GM12878 (cell line): ENCODE measurements around the gene ZNF512. TPM values are rescaled to one million over a fixed set of nuclear protein-coding genes. Genes with fewer than 3 reads are reported as not detected.
"Not testable (repeated sequence)": the region's sequence is repeated elsewhere in the genome, so short reads cannot be mapped to it uniquely, and the experiment has no call there.

Experiments used
- ATAC-seq: fragments of 200-7000 bp; cut with Tn5 transposase; 3 replicates; pipeline ENCODE4 v1.9.1; 2020; ENCODE audit warnings: mild to moderate bottlenecking, moderate library complexity
- BruUV-seq: library from RNA; stranded (reverse); fragments of 400-500 nt; replicated peaks from 2 replicates; lab custom pipeline; 2021; lab: Mats Ljungman, UMichigan
- CTCF ChIA-PET: fragments of 300-600 bp; sonication (Branson Sonifier 250); formaldehyde crosslinking; extraction: SDS; loops from one replicate; lab custom pipeline; 2021; ENCODE audit warnings: inconsistent platforms; lab: Yijun Ruan, JAX
- POLR2A ChIA-PET: fragments of 350-600 bp; formaldehyde crosslinking; extraction: SDS; loops from one replicate; lab custom pipeline; 2021; ENCODE audit warnings: inconsistent platforms; lab: Charles Lee
- RAD21 ChIA-PET: fragments of 300-600 bp; sonication (Branson Sonifier 250); formaldehyde crosslinking; loops from one replicate; lab custom pipeline; 2023; ENCODE audit warnings: antibody characterized with exemption; ENCODE audit not compliant: unreplicated experiment; lab: Charles Lee
- SMC1A ChIA-PET: fragments of 300-600 bp; sonication (Branson Sonifier 250); formaldehyde crosslinking; loops from one replicate; lab custom pipeline; 2023; ENCODE audit not compliant: unreplicated experiment, uncharacterized antibody; lab: Charles Lee
- DNase-seq: peaks from one replicate; pipeline ENCODE4 v3.0.0-alpha.2; 2011; ENCODE audit warnings: low read depth, low spot score
- FAIRE-seq: peaks from 3 replicates; lab custom pipeline; 2011; peaks lifted over from hg19 to GRCh38; lab: Jason Lieb, UNC
- H2AFZ ChIP-seq: 2 replicates; pipeline ENCODE4 v1.6.0; 2011; ENCODE audit warnings: low read depth, low read length, control low read depth; ENCODE audit not compliant: control insufficient read depth
- H3K27ac ChIP-seq: 2 replicates; pipeline ENCODE4 v1.5.1; 2011; ENCODE audit warnings: control low read depth; ENCODE audit not compliant: control insufficient read depth, insufficient read depth
- H3K27me3 ChIP-seq, 2 experiments: replicated peaks in 1 of 2; 2 replicates each; pipeline versions ENCODE4 v1.6.0 to v1.6.1; 2011; ENCODE audit warnings: low read length in 1 of 2; ENCODE audit not compliant: control insufficient read depth in 2 of 2, insufficient read depth in 2 of 2
- H3K36me3 ChIP-seq, 2 experiments: 2 replicates each; pipeline ENCODE4 v1.5.1; 2011; ENCODE audit warnings: low read length in 1 of 2; ENCODE audit not compliant: control insufficient read depth in 2 of 2, insufficient read depth in 2 of 2
- H3K4me1 ChIP-seq: 2 replicates; pipeline ENCODE4 v1.6.1; 2011; ENCODE audit warnings: mild to moderate bottlenecking, low read length, moderate library complexity, mixed read lengths; ENCODE audit not compliant: control insufficient read depth, insufficient read depth
- H3K4me2 ChIP-seq: 2 replicates; pipeline ENCODE4 v1.6.0; 2011; ENCODE audit warnings: control low read depth; ENCODE audit not compliant: control insufficient read depth, insufficient read depth
- H3K4me3 ChIP-seq: fragments of 200-600 bp; sonication (generic); 2 replicates; pipeline ENCODE4 v1.5.1; 2016
- H3K79me2 ChIP-seq: 2 replicates; pipeline ENCODE4 v1.6.0; 2011; ENCODE audit warnings: low read length; ENCODE audit not compliant: control insufficient read depth, insufficient read depth
- H3K9ac ChIP-seq: 2 replicates; pipeline ENCODE4 v1.8.0; 2011; ENCODE audit warnings: low read length, control low read depth, mixed read lengths; ENCODE audit not compliant: control insufficient read depth, insufficient read depth
- H3K9me3 ChIP-seq: replicated peaks from 3 replicates; pipeline ENCODE4 v1.5.1; 2011; ENCODE audit warnings: mild to moderate bottlenecking, low read length; ENCODE audit not compliant: control insufficient read depth, insufficient read depth
- H4K20me1 ChIP-seq: 2 replicates; pipeline ENCODE4 v1.6.0; 2011; ENCODE audit not compliant: control insufficient read depth, insufficient read depth
- MXI1 ChIP-seq: fragments of 150-350 bp; IDR thresholded peaks from 2 replicates; pipeline ENCODE4 v1.6.1; 2011; ENCODE audit warnings: low read depth, mild to moderate bottlenecking, inconsistent platforms, low read length, improper control_type of control experiment
- RB1 ChIP-seq: fragments of 450-650 bp; formaldehyde crosslinking; IDR thresholded peaks from 2 replicates; pipeline ENCODE4 v1.6.1; 2017; ENCODE audit warnings: mild to moderate bottlenecking, borderline replicate concordance
- SMAD1 ChIP-seq: fragments of 450-650 bp; IDR thresholded peaks from 2 replicates; pipeline ENCODE4 v1.6.1; 2018; ENCODE audit warnings: mild to moderate bottlenecking, low read depth; ENCODE audit not compliant: partially characterized antibody
- WGBS: methylation state at CpG from one replicate; pipeline ENCODE4 v1.1.6; 2016; ENCODE audit warnings: low lambda C conversion rate; ENCODE audit not compliant: insufficient replicate concordance, insufficient coverage; ENCODE audit errors: missing lambda C conversion rate; 5-methylcytosine and 5-hydroxymethylcytosine counted together
- in situ Hi-C: fragments of 300-500 bp; cut with MboI; formaldehyde crosslinking; loops from 9 replicates; pipeline ENCODE4 v1.14.3; 2018; ENCODE audit warnings: mixed read lengths
- intact Hi-C: fragments of 100-400 bp; cut with micrococcal nuclease; formaldehyde crosslinking; loops from one replicate; pipeline ENCODE4 v1.14.2; 2022; ENCODE audit not compliant: unreplicated experiment
- polyA plus RNA-seq, 11 experiments: library from polyadenylated mRNA; depleted of rRNA in 4 of 11; unstranded in 6 of 11; stranded (reverse) in 5 of 11; fragments of >200 nt; fragmentation: Nextera tagmentation in 4 of 11; fragmentation: Illumina TruSeq in 1 of 11; extraction: Ambion mirVana in 4 of 11; extraction: Trizol in 1 of 11; gene quantifications; 1 replicate in 1 of 11; 2 replicates in 10 of 11; pipeline versions ENCODE4 v1.2.1 to v1.2.3, GENCODE V29; 2011 to 2016; ENCODE audit warnings: inconsistent platforms in 2 of 11, missing spikeins in 2 of 11, low read depth in 1 of 11
- total RNA-seq, 4 experiments: library from RNA; depleted of rRNA in 3 of 4; stranded (reverse); fragments of >200 nt in 3 of 4; fragmentation: Illumina TruSeq in 1 of 4; extraction: Trizol in 1 of 4; gene quantifications; 2 replicates each; pipeline versions ENCODE4 v1.2.1 to v1.2.3, GENCODE V29; 2013 to 2021
- TF ChIP-seq, protein P1 (sequence below): fragments of 450-650 bp; IDR thresholded peaks from 2 replicates; pipeline ENCODE4 v1.6.1; 2018; ENCODE audit warnings: borderline replicate concordance, mild to moderate bottlenecking; ENCODE audit not compliant: partially characterized antibody
- TF ChIP-seq, protein P2 (sequence below): fragments of 450-650 bp; IDR thresholded peaks from 2 replicates; pipeline ENCODE4 v1.6.1; 2017; ENCODE audit warnings: antibody characterized with exemption, mild to moderate bottlenecking, moderate library complexity

The ZNF512 gene
- total and polyA plus RNA-seq, 10 of the 15 experiments (the other 5 are each of a cell fraction or from before 2014, with no cell fraction given), result 14.1 to 61.9 (median 31.2) TPM

DNA sequence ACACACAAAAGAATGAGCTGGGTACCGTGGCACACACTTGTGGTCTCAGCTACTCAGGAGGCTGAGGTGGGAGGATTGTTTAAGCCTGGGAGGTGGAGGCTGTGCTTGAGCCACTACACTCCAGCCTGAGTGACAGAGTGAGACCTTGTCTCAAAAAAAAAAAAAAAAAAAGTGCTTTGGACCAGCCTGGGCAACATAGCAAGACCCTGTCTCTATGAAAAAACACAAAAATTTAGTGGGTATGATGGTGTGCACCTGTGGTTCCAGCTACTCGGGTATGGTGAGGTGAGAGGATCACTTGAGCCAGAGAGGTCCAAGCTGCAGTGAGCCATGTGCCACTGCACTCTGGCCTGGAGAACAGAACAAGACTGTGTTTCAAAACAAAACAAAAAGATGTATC, 10.4 kb downstream of the ZNF512 start:
- CTCF ChIA-PET, result interaction anchor here (1.1 kb wide), 1 partner anchor 8 kb away, joined by 3 read pairs; no protein-coding TSS in a partner anchor
- no peak overlapping the region for H3K4me2 ChIP-seq
- peaks cover 13% of the 10 kb centered on the region for H3K9me3 ChIP-seq
- no peak overlapping the region for H3K4me3 ChIP-seq
- H3K27me3 ChIP-seq, result no peaks in the 10 kb centered on the region
- no peaks in the 10 kb centered on the region for H3K4me1 ChIP-seq
- H3K9ac ChIP-seq, result no peak overlapping the region
- BruUV-seq, result no TSS peak
- ATAC-seq (no peak), FAIRE-seq (no peak), DNase-seq (no peak)
- intact Hi-C loops, result no loop called here
- POLR2A ChIA-PET, result interaction anchor here (0.7 to 1.1 kb wide), 3 partner anchors 14 to 201 kb away, joined by 3 to 6 read pairs (median 3); no protein-coding TSS in a partner anchor
- no peak overlapping the region for H3K27ac ChIP-seq
- SMC1A ChIA-PET, result no interaction called here
- H3K79me2 ChIP-seq, result peaks cover 67% of the 10 kb centered on the region
- in situ Hi-C loops, result no loop called here
- no peaks in the 10 kb centered on the region for H4K20me1 ChIP-seq
- 100% methylated on average over 2 of the region's 2 CpGs for WGBS
- TF ChIP-seq MXI1 (no peak), RB1 (no peak), SMAD1 (no peak)
- TF ChIP-seq, protein P1, sequence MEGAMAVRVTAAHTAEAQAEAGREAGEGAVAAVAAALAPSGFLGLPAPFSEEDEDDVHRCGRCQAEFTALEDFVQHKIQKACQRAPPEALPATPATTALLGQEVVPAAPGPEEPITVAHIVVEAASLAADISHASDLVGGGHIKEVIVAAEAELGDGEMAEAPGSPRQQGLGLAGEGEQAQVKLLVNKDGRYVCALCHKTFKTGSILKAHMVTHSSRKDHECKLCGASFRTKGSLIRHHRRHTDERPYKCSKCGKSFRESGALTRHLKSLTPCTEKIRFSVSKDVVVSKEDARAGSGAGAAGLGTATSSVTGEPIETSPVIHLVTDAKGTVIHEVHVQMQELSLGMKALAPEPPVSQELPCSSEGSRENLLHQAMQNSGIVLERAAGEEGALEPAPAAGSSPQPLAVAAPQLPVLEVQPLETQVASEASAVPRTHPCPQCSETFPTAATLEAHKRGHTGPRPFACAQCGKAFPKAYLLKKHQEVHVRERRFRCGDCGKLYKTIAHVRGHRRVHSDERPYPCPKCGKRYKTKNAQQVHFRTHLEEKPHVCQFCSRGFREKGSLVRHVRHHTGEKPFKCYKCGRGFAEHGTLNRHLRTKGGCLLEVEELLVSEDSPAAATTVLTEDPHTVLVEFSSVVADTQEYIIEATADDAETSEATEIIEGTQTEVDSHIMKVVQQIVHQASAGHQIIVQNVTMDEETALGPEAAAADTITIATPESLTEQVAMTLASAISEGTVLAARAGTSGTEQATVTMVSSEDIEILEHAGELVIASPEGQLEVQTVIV, result no peak
- TF ChIP-seq, protein P2, sequence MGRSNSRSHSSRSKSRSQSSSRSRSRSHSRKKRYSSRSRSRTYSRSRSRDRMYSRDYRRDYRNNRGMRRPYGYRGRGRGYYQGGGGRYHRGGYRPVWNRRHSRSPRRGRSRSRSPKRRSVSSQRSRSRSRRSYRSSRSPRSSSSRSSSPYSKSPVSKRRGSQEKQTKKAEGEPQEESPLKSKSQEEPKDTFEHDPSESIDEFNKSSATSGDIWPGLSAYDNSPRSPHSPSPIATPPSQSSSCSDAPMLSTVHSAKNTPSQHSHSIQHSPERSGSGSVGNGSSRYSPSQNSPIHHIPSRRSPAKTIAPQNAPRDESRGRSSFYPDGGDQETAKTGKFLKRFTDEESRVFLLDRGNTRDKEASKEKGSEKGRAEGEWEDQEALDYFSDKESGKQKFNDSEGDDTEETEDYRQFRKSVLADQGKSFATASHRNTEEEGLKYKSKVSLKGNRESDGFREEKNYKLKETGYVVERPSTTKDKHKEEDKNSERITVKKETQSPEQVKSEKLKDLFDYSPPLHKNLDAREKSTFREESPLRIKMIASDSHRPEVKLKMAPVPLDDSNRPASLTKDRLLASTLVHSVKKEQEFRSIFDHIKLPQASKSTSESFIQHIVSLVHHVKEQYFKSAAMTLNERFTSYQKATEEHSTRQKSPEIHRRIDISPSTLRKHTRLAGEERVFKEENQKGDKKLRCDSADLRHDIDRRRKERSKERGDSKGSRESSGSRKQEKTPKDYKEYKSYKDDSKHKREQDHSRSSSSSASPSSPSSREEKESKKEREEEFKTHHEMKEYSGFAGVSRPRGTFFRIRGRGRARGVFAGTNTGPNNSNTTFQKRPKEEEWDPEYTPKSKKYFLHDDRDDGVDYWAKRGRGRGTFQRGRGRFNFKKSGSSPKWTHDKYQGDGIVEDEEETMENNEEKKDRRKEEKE, result no peak
- TF ChIP-seq, all 136 proteins: peak for 0
- no peak overlapping the region for H2AFZ ChIP-seq
- H3K36me3 ChIP-seq, result peaks cover 1 to 8% of the 10 kb centered on the region in 2 experiments; a peak in 2 of 4 replicates
- RAD21 ChIA-PET, result interaction anchor here (0.7 kb wide), 1 partner anchor 734 kb away, joined by 3 read pairs; no protein-coding TSS in a partner anchor

DNA sequence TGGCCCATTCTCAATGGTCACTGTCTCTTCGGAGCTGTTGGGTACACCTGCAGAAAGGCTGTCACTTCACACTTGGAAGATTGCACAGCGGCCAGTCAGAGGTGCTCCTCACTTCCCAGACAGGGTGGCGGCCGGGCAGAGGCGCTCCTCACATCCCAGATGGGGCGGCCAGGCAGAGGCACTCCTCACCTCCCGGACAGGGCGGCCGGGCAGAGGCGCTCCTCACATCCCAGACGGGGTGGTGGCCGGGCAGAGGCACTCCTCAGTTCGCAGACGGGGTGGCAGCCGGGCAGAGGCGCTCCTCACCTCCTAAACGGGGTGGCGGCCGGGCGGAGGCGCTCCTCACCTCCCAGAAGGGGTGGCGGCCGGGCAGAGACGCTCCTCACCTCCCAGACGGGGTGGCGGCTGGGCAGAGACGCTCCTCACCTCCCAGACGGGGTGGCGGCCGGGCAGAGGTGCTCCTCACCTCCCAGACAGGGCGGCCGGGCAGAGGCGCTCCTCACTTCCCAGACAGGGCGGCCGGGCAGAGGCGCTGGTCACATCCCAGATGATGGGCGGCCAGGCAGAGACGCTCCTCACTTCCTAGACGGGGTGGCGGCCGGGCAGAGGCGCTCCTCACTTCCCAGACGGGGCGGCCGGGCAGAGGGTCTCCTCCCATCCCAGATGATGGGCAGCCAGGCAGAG, 11.3 kb downstream of the ZNF512 start:
- H3K36me3 ChIP-seq, H4K20me1 ChIP-seq, in situ Hi-C loops, H2AFZ ChIP-seq, H3K27ac ChIP-seq, H3K4me2 ChIP-seq, H3K4me1 ChIP-seq, H3K9ac ChIP-seq, H3K4me3 ChIP-seq, H3K27me3 ChIP-seq, BruUV-seq, SMC1A ChIA-PET, FAIRE-seq, ATAC-seq, DNase-seq, intact Hi-C loops, RAD21 ChIA-PET: not testable (repeated sequence)
- 97% methylated on average over 39 of the region's 45 CpGs for WGBS
- CTCF ChIA-PET, result interaction anchor here (1.1 kb wide), 1 partner anchor 9 kb away, joined by 3 read pairs; no protein-coding TSS in a partner anchor
- Histone ChIP-seq H3K79me2 (peaks cover 58% of the 10 kb centered on the region), H3K9me3 (peaks cover 13% of the 10 kb centered on the region)
- POLR2A ChIA-PET, result interaction anchor here (0.7 kb wide), 1 partner anchor 193 kb away, joined by 3 read pairs; no protein-coding TSS in a partner anchor
